Measurements from ENCODE around the gene DNAJC11.
A peak's percentile ranks its signal among the peaks of the same experiment; 100 is the strongest.

DNAJC11 gene

GRCh38 chr1:6587261-6588005 is 114.2 kb downstream of the DNAJC11 start:
- Histone ChIP-seq H3K79me2 (ENCODE audit: low read length) (peaks cover 13% of the 10 kb centered on the region; the same call in 1 of the 2 replicates), H3K27ac (ENCODE audit: low read length) (no peak overlapping the region), H3K9me2 (replicated peaks; ENCODE audit: insufficient read depth, low read length) (no peaks in the 10 kb centered on the region), H3K4me2 (ENCODE audit: low read depth, low read length) (no peak overlapping the region), H3K9ac (ENCODE audit: low read length) (no peak overlapping the region), H3K27me3 (replicated peaks; ENCODE audit: insufficient read depth, low read length) (no peaks in the 10 kb centered on the region), H3K36me3 (replicated peaks; ENCODE audit: insufficient read depth, low read length) (no peaks in the 10 kb centered on the region), H4K20me1 (ENCODE audit: insufficient read depth, low read length) (no peaks in the 10 kb centered on the region), H2AFZ (ENCODE audit: low read length) (no peak overlapping the region), H3F3A (ENCODE audit: insufficient read depth, low read length) (no peaks in the 10 kb centered on the region; the same call in 1 of the 2 replicates), H3K9me3 (replicated peaks; ENCODE audit: insufficient read depth, low read length) (no peaks in the 10 kb centered on the region), H3K4me3 (ENCODE audit: low read length) (no peak overlapping the region), H3K4me1 (ENCODE audit: low read length) (no peaks in the 10 kb centered on the region)
- peak; percentile 17 for DNase-seq
- no peak for TF ChIP-seq EZH2phosphoT487 (IDR thresholded peaks at IDR 0.05; ENCODE audit: low read length)
- no peak for TF ChIP-seq EZH2 (optimal IDR thresholded peaks at IDR 0.05; ENCODE audit: low read depth, low read length)
- TF ChIP-seq CTCF (IDR thresholded peaks at IDR 0.05; ENCODE audit: low read length): no peak

DNA sequence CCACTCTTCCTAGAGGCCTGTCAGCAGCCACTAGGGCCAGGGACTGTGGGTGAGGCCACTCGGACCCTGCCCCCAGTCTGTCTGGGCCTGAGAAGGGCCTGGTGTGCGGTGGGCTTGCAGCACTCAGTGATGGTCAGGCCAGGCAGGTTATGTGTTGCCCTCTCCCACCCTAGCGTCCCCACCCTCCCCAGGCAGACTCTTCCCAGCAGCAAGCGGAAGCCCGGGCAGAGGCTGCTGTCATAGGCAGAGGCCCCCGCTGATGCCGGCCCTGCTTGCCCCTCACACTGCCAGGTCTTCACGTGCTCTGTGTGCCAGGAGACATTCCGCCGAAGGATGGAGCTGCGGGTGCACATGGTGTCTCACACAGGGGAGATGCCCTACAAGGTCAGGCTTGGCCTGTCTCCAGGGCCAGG is 115.2 kb downstream of the DNAJC11 start:
- no peak overlapping the region for H3K9ac ChIP-seq (ENCODE audit: low read length)
- H3K4me2 ChIP-seq (ENCODE audit: low read depth, low read length): no peak overlapping the region
- H3K4me3 ChIP-seq (ENCODE audit: low read length): no peak overlapping the region
- no peaks in the 10 kb centered on the region; the same call in 1 of the 2 replicates for H3F3A ChIP-seq (ENCODE audit: insufficient read depth, low read length)
- H2AFZ ChIP-seq (ENCODE audit: low read length): no peak overlapping the region
- no peak for DNase-seq
- peaks cover 13% of the 10 kb centered on the region for H3K79me2 ChIP-seq (ENCODE audit: low read length)
- H3K27me3 ChIP-seq (replicated peaks; ENCODE audit: insufficient read depth, low read length): no peaks in the 10 kb centered on the region
- H3K4me1 ChIP-seq (ENCODE audit: low read length): no peaks in the 10 kb centered on the region; the same call in 1 of the 2 replicates
- no peak for TF ChIP-seq CTCF (IDR thresholded peaks at IDR 0.05; ENCODE audit: low read length)
- no peak for TF ChIP-seq EZH2phosphoT487 (IDR thresholded peaks at IDR 0.05; ENCODE audit: low read length)
- TF ChIP-seq EZH2 (optimal IDR thresholded peaks at IDR 0.05; ENCODE audit: low read depth, low read length): no peak
- H3K27ac ChIP-seq (ENCODE audit: low read length): no peak overlapping the region
- no peaks in the 10 kb centered on the region for H4K20me1 ChIP-seq (ENCODE audit: insufficient read depth, low read length)
- no peaks in the 10 kb centered on the region for H3K9me3 ChIP-seq (replicated peaks; ENCODE audit: insufficient read depth, low read length)
- no peaks in the 10 kb centered on the region for H3K36me3 ChIP-seq (replicated peaks; ENCODE audit: insufficient read depth, low read length)
- no peaks in the 10 kb centered on the region for H3K9me2 ChIP-seq (replicated peaks; ENCODE audit: insufficient read depth, low read length)

DNA sequence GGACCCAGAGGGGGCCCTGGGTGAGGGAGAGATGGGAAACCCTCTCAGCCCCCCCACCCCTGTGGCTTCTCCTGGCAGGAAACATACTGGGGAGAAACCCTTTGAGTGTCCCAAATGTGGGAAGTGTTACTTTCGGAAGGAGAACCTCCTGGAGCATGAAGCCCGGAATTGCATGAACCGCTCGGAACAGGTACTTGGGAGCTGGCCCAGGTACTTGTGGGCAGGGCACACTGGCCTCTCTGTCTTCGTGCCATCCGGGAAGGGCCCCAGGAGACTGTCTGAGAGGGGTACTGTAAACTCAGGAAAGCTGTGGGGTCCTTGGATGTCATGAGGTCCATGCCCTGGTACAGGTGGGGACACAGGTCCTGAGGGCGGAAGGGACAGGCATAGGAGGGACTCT is 115.8 kb downstream of the DNAJC11 start:
- DNase-seq: no peak
- H3K4me3 ChIP-seq (ENCODE audit: low read length): no peak overlapping the region
- no peak for TF ChIP-seq EZH2phosphoT487 (IDR thresholded peaks at IDR 0.05; ENCODE audit: low read length)
- TF ChIP-seq EZH2 (optimal IDR thresholded peaks at IDR 0.05; ENCODE audit: low read depth, low read length): no peak
- peaks cover 5% of the 10 kb centered on the region for H3K4me1 ChIP-seq (ENCODE audit: low read length)
- H2AFZ ChIP-seq (ENCODE audit: low read length): no peak overlapping the region
- no peak overlapping the region for H3K4me2 ChIP-seq (ENCODE audit: low read depth, low read length)
- H3K9me3 ChIP-seq (replicated peaks; ENCODE audit: insufficient read depth, low read length): no peaks in the 10 kb centered on the region
- no peaks in the 10 kb centered on the region for H3K27me3 ChIP-seq (replicated peaks; ENCODE audit: insufficient read depth, low read length)
- no peak overlapping the region for H3K27ac ChIP-seq (ENCODE audit: low read length)
- no peak overlapping the region for H3K9ac ChIP-seq (ENCODE audit: low read length)
- H3K79me2 ChIP-seq (ENCODE audit: low read length): peaks cover 13% of the 10 kb centered on the region
- H3K36me3 ChIP-seq (replicated peaks; ENCODE audit: insufficient read depth, low read length): no peaks in the 10 kb centered on the region
- H3K9me2 ChIP-seq (replicated peaks; ENCODE audit: insufficient read depth, low read length): no peaks in the 10 kb centered on the region
- no peaks in the 10 kb centered on the region; the same call in 1 of the 2 replicates for H3F3A ChIP-seq (ENCODE audit: insufficient read depth, low read length)
- no peaks in the 10 kb centered on the region for H4K20me1 ChIP-seq (ENCODE audit: insufficient read depth, low read length)

Data from MM.1S (cell line).